AG09309 (cell line): ENCODE results near the gene PI4KA.

ENCODE experiments used
- DNase-seq: peaks from one replicate; pipeline ENCODE4 v3.0.0-alpha.2; 2010; ENCODE audit warnings: low read depth
- H3K4me3 ChIP-seq: 2 replicates; pipeline ENCODE4 v1.5.1; 2011; ENCODE audit warnings: mild to moderate bottlenecking, low read depth, low read length, moderate library complexity; ENCODE audit not compliant: control insufficient read depth
- CTCF ChIP-seq: IDR thresholded peaks from 2 replicates; pipeline ENCODE4 v1.5.1; 2011; ENCODE audit warnings: mild to moderate bottlenecking, low read depth, low read length, inconsistent platforms; ENCODE audit not compliant: insufficient read depth, control insufficient read depth; ENCODE audit errors: missing control alignments

The PI4KA gene

GRCh38 chr22:20862540-20862939 is 3.9 kb upstream of the PI4KA start:
- TF ChIP-seq CTCF: no peak
- no peak overlapping the region for H3K4me3 ChIP-seq
- no peak for DNase-seq

- DNase-seq: no peak
- TF ChIP-seq CTCF: no peak
- H3K4me3 ChIP-seq: peak overlapping the region; percentile 79
These were observed 1.0 kb upstream of the PI4KA start for GRCh38 chr22:20859615-20860014.

- peak; percentile 28 for DNase-seq
- no peak for TF ChIP-seq CTCF
- H3K4me3 ChIP-seq: peak overlapping the region; percentile 57
These were observed 585 bp downstream of the PI4KA start for GRCh38 chr22:20857838-20858614.

GRCh38 chr22:20857247-20857643 is 1.4 kb downstream of the PI4KA start:
- no peak for DNase-seq
- peak overlapping the region; percentile 57 for H3K4me3 ChIP-seq
- TF ChIP-seq CTCF: no peak

GRCh38 chr22:20853236-20853660 is 5.4 kb downstream of the PI4KA start:
- no peak for TF ChIP-seq CTCF
- H3K4me3 ChIP-seq: no peak overlapping the region
- no peak for DNase-seq

GRCh38 chr22:20852503-20852902 is 6.1 kb downstream of the PI4KA start:
- TF ChIP-seq CTCF: no peak
- no peak overlapping the region for H3K4me3 ChIP-seq
- no peak for DNase-seq
